ENCODE results near the gene TCERG1L.
"Not testable (repeated sequence)": the region's sequence is repeated elsewhere in the genome, so short reads cannot be mapped to it uniquely, and the experiment has no call there.

Gene TCERG1L

DNA sequence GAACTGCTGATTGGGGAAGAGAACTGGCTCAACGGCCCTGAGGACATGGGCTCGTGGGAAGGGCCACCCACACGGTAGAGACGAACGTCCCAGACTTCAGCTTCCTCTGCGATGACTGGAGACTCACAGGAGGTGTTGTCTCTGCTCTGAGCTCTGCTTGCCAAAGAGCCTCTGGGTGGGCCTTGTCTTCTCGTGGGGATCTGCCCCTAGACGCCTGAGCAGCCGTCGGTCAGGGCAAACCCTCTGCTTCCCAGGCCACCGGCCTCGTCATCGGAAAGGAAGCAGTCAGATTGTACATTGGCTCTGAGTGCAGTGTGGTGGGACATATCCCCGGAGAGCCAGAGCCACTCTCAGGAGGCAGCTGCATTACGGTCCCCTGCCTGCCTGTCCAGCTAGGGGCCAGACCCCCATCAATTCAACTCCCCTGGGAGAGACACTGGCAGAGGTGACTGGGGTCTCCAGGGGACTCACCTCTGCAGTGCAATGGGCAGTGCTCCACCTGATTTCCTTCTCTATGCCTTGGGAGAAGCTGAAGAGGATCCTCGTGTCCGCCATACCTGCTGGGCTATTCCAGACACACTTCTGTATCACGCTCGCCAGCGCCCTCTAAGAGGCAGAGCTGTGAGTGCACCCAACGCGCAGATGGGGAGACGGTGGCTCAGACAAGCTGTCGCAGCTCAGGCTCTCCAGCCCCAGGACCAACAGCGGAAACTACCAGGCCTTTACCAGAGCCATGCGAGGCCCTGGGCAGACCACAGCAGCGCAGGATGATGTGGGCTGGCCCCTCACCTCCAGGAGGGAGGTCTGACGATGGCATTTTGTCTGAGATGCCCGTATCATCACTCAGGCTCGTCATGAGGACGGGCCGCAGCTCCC lies 227.4 kb downstream of the TCERG1L start:
- DNase-seq (ENCODE audit: low read depth): no peak

DNA sequence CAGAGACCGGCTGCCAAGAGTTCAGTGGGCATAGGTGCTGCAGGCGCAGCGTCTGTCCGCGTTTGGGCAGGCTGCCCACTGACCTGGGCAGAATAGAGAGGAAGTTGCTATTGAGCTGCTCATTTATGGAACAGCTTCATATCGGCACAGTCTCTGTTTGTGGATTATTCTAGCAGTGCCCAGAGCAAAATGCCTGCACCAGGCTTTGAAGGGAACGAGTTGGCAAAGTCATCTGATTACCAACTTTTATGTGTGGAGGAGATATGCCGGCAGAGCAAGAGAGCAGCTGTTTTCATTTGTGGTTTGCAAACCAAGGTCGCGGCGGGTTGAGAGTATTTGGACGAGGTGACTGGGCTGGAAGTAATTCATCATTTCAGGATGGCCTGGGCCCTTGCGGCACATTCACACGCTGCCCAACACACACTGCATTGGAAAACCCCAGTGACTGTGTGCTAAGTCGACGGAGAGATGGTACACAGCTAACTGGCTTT lies 228.5 kb downstream of the TCERG1L start:
- DNase-seq (ENCODE audit: low read depth): no peak

DNA sequence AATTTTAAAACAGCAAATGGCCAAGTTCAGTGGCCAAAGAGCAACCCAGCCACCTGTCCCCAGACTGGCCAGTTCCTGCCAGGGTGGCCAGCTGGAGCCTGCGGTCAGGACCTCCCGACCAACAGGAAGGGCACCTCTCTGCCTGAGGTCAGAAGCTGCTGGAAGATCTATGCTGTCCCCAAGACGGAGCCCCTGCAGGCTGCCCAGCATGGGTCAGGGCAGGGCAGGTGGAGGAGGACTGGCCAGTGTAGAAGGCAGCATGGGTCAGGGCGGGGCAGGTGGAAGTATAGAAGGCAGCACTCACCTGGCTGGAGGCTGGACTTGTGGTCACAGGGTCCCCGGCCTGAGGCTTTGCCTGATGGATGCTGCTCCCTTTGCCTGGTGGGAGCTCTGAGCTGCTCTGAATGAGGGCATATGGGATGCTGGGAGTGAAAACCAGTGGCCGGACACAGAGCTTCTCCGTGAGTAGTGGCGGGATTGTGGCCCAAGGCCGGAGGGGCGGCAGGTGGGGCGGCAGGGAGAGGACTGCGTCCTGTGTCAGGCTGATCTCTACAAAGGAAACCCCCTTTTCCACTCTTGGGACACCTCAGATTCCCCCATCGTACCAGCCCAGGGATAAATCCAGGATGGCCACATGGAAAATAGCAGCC lies 229.2 kb downstream of the TCERG1L start:
- no peak for DNase-seq (ENCODE audit: low read depth)

DNA sequence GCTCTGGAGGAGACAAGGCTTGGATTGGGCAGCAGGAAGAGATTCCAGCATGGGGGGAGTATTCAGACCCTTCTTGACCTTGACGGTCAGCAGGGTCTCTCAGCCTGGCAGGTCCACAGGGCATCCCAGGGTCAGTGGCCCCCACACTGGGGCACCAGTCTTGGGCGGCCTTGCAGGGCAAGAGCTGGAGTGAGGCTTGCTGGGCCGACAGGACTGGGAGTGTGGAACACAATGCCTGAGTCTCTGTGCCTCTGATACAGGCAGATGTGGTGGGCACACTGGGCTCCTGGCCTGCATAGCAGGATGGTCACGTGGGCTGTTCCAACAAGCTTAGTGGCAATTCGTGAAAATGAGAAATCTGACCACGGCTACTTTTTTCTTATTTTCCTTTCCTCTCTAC lies 229.7 kb downstream of the TCERG1L start:
- DNase-seq (ENCODE audit: low read depth): no peak

DNA sequence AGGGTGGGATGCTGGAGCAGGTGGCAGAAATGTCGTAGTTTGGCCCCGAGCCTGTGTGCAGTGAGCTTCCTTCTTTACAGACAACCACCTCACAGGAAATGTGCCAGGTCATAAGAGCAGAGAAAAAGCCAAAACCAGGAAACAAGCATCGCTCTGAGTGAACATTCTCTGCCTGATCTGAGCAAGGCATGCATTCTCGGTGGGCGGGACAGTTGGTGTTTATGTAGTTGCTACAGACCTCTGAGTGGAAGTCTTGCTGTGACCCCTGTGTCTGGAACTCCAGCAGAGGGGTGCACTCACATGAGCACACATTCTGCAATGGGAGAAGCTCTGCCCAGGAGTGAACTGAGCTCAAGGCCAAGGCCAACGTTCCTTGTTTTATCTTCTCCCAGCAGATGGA lies 230.1 kb downstream of the TCERG1L start:
- DNase-seq (ENCODE audit: low read depth): no peak

DNA sequence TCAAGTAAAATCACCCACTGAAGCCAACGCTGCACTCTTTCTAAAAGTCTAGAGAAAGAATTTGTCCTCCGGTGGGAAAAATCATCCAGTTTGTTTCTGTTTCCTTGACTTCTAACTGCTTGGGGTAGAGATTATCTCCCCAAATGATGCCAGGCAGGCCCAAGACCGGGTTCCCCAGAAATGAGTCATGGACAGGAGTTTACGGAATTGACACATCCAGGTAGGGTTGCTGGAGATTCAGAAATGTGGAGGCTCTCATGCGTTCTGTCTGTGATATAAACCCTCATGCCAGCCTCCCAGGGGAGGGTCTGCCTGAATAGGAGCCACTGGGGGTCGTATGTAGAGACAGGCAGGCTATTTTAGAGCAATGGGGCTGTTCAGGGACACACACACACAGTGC lies 230.9 kb downstream of the TCERG1L start:
- DNase-seq (ENCODE audit: low read depth): no peak

DNA sequence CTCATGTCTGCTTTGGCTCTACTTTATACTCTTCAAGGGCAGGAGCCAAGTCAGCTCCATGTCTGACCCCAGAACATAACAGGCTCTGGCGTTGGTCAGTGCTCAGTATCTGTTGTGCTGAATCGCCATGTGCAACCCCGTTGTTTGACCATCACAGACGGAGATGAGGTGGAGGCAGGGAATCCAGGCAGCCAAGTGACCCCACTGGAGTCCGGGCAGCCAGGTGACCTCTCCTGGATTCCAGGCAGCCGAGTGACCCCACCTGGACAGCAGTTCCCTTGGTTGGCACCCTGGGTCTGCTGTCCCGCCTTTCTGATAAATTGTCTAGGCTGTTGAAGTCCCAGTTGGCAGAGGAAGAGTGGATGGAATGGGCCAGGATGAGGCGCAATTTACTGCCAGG lies 232.2 kb downstream of the TCERG1L start:
- no peak for DNase-seq (ENCODE audit: low read depth)

DNA sequence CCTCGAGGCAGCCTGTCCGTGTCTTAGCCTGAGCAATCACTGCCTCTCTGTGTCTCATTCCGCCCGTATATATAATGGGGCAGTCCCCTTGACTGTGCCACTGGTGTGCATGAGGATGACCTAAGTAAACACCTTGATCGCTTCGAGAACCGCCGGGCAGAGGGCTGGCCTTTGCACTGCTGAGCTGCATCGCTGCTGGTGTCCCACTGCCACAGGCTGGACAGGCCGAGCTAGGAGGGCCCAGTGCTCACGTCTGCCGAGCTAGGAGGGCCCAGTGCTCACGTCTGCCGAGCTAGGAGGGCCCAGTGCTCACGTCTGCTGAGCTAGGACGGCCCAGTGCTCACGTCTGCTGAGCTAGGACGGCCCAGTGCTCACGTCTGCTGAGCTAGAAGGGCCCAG lies 232.6 kb downstream of the TCERG1L start:
- DNase-seq (ENCODE audit: low read depth): not testable (repeated sequence)

DNA sequence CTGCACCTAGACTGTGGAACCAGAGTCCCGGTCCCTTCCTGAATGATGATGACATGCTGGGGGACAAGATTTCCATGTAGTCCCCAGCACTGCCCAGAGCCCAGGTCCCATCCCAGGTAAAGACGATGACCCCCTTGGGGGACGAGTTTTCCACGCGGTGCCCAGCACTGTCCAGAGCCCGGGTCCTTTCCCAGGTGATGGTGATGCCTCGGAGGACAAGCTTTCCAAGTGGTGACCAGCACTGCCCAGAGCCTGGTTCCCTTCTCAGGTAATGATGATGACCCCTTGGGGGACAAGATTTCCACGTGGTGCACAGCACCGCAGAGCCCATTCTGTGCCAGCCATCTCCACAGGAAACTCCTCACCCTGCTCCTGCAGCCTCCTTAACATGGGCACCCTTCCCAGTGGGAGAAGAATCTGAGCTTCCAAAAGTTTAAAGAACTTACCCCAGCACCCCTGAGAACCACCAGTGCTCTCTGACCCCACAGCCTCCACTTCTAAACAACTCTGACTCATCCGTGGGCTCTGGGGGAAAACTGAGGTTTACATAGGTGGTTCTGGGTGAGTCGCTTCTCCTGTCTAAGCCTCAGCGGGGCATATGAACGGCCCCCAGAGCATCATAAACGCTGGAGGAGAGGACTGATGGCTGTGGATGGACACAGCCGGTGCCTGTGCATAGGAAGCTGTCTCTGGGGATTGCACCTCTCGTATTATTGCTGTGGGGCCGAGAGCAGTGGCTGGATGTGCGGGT lies 233.2 kb downstream of the TCERG1L start:
- no peak for DNase-seq (ENCODE audit: low read depth)

DNA sequence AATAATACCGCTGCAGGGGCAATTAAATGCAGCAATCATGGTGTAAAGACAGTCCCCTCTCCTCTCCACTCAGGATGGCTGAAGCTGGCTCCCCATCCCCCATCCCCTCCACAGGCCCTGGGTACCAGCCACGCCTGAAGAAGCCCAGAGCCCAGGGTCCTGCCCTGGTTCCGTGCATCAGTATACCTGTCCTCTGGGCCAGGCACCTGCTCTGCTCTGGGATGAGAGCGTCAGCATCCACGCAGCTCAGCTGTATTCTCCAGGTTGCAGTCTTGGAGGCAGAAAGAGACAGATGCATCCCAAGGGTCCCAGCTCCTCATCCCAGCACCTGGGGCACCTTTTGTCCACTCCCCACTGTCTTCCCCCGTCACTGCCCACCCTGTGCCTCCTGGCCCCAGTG lies 233.8 kb downstream of the TCERG1L start:
- no peak for DNase-seq (ENCODE audit: low read depth)

DNA sequence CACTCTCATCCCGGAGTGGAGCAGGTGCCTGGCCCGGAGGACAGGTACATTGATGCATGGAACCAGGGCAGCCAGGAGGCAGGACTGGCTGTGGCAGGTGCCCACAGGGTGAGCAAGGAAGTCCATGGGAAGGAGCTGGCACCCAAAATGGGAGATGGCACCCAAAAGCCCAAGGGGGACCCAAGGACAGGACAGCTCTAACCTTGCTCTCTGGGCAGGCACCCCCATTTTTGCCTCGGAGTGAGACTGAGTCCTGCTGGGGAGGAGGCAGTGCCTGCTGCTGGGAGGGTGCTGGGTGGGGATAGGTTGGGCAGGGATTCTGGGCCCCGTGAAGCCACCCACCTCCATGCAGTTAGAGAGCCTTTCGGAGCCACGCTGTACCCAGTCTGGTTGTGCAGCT lies 234.5 kb downstream of the TCERG1L start:
- DNase-seq (ENCODE audit: low read depth): no peak

DNA sequence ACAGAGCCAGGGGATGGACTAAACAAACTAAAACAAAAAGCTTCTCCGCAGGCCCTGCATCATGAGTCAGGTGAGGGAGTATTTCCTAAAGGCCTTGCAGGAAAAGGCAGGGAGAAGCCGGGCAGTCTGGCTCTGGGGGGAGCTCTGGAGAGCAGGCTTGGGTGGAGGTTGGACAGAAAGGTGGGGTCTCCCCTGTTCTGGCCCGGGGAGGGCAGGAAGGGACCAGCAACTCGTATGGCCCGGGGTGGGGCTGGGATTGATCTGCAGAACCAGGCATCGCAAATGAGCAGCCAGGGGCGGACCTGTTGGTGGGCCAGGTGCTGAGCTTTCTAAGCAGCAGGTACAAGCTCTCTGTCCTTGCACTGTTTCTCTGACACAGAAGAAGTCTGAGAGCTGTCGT lies 235.2 kb downstream of the TCERG1L start:
- DNase-seq (ENCODE audit: low read depth): no peak

DNA sequence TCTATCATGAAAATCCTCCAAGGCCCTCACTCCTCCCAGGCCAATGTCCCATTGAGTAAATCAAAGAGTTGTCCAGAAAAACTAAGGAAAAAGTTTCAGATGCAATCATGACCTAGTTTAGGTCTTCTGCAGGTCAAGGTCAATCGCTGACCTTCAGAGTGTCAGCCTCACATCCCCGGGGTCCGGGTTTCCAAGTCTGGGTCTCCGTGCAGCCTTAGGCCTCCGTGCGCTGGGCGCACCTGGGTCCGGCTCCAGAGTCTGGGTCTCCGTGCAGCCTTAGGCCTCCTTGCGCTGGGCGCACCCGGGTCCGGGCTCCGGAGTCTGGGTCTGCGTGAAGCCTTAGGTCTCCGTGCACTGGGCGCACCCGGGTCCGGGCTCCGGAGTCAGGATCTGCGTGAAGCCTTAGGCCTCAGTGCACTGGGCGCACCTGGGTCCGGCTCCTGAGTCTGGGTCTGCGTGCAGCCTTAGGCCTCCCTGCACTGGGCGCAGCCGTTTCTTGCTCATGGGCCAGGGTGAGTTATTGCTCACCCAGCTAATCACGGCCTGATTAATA lies 236.2 kb downstream of the TCERG1L start:
- no peak for DNase-seq (ENCODE audit: low read depth)

DNA sequence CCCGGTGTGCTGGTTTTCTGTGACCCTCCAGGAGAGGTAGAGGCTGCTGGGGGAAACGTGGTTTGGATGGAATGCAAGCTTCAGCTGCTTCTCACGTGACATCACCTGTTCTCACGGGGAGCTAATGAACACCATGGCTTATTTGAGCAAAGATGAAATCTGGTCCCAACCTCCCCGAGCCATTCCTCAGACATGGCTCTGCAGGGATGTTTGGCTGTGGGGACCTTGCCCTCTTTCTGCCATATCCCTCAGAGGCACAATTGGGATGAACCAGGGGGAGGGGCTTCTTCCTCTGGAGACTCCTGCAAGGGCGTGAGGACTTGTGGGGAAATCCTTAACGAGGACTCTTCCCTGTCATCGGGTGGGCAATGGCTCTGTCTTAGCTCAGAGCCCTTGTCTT lies 236.8 kb downstream of the TCERG1L start:
- no peak for DNase-seq (ENCODE audit: low read depth)

DNA sequence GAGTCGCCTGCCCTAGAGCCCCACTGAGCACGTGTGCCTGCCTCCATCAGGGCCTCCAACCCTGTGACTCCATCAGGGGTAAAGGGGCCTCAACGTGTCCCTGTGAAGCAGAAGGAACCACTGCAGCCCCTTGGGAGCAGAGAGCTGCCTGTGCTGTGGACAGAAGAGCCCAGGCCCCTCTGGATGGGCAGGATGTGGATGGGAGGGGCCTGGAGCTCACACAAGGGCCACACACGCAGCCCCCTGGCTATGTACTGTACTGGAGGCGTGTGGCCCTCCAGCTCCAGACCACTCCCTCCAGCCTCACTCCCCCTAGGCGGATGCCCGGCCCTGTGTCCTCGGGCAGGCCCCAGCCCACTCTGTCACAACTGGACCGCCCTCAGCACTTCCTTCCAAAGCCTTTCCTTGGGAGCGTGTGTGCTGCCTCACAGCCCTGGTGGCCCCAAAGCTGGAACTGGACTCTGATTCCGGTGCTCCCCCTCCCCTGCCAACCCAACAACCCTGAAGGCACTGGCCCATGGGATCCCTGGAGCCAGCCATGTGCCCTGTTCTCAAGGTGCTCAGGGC lies 238.0 kb downstream of the TCERG1L start:
- no peak for DNase-seq (ENCODE audit: low read depth)

DNA sequence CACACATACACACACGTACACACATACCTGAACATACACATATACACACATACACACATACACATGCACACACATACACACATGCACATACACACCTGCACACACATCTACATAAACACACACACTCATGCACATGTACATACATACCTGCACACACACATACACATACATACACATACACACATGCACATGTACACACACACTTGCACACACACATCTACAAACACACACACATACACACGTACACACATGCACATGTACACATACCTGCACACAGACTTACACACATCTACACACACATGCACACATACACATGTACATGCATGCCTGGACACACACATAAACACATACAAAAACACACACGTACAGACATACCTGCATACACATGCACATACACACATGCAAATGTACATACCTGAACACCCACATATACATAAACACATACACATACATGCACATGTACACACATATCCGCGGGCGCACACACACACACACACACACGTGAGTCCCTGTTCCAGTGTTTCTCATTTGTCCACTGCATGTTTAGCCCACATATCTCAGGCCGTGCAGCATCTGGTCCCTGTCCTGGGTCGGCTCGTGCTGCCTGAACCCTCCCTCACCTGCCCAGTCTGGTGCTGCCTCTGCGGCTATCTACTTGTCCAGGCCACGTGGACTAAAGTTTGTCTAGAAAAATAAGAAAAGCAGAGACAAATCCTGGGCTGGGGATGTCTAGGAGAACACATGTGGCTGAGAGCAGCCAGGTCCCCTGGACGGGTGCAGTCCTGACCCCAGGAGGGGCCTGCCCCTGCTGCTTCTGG lies 238.7 kb downstream of the TCERG1L start:
- DNase-seq (ENCODE audit: low read depth): no peak

DNA sequence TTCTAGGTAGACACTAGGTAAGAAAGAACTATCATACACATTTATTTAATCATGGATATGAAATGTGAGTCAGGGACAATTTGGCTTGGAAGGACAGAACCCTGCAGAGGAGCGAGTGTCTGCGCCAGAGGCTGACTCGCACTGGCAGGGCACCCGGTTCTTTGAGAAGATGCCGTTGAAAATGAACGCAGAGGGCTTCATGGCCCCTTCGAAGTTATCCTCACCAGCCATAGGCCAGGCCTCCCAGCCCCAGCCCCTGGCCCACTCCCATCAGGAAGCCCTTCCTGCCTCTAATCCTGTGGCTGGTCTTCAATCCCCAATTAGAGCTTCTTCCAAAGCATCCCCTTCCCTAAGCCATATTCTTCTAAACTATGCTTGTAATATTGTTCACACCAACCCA lies 239.8 kb downstream of the TCERG1L start:
- no peak for DNase-seq (ENCODE audit: low read depth)

DNA sequence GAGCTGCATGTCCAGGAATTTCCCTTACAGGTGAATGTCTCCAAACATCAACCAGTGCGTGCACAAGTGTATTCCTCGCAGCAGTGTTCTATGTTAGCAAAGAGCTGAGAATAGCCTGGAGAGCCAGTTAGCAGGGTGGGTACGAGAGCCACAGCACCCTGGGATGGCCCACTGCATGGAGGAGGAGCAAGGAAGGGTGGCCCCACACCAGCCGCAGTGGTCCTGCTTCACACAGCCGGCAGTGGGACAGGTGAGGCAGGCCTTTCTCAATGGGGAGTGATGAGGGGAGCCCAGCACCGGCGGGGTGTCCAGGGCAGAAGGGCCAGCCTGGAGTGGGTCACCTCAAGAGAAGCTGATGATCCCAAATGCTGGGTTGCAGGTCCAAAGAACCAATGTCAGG lies 240.7 kb downstream of the TCERG1L start:
- DNase-seq (ENCODE audit: low read depth): no peak

DNA sequence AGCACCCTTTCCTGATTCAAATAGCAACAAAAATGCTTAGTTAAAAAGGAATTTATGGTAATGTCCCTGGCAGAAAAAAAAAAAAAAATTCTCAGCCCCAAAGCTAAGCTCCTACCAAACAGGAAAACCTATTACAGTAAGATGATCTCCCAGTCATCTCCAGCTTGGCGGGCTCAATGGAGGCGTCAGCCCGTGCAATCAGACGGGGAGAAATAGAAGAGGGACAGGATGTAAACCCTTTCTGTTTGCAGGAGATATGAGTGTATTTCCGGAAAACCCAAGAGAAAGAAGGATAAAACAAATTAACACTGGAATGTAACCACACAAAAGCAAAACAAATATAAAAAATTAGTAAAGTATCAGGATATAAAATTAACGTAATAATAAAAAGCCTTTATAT lies 242.8 kb downstream of the TCERG1L start:
- no peak for DNase-seq (ENCODE audit: low read depth)

DNA sequence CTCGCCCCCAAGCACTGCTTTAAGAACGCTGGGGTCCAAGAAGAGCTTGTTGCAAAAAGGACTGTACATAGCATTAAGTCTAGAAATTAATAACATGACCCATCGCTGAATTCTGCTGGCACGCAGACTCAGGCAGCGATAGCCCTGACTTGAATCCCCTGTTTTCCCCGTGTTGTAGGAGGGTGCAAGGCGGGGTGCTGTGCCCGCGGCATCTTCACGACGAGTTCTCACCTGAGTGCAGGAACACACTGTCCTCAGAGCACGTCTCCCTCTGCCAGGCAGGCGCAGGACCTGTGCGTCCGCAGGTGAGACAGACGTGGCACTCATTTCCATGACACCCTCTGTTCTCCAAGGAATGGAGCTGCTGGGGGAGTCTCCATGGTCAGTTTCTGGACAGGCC lies 243.2 kb downstream of the TCERG1L start:
- DNase-seq (ENCODE audit: low read depth): no peak

DNA sequence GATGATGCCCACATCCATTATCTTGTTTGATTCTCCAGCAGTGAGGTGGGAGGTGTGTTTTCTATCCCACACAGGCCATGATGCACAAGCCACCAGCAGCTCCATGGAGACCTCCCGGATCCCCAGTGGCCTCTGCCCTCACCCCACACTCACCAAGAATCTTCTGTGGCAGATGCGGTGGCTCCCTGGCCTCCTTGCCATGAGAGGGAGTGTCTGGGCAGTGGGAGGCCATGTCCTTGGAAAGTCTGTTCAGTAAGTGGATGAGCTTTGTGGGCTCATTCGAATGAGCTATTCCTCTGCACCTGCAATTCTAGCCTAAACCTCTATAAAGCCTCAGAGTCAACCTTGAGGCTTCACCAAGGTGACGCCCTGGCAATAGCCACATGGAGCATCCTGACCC lies 243.8 kb downstream of the TCERG1L start:
- no peak for DNase-seq (ENCODE audit: low read depth)
